Measurements from ENCODE around the gene TRIP11.

GRCh38 chr14:91971188-91971778 lies 68.6 kb downstream of the TRIP11 start:
- TF ChIP-seq CTCF (conservative IDR thresholded peaks at IDR 0.05; ENCODE audit: low read length) (no peak), EZH2phosphoT487 (IDR thresholded peaks at IDR 0.05; ENCODE audit: borderline replicate concordance) (no peak)
